Measurements from ENCODE around the gene SURF1.
A peak's percentile ranks its signal among the peaks of the same experiment; 100 is the strongest.
"Not testable (repeated sequence)": the region's sequence is repeated elsewhere in the genome, so short reads cannot be mapped to it uniquely, and the experiment has no call there.

Gene SURF1

DNA sequence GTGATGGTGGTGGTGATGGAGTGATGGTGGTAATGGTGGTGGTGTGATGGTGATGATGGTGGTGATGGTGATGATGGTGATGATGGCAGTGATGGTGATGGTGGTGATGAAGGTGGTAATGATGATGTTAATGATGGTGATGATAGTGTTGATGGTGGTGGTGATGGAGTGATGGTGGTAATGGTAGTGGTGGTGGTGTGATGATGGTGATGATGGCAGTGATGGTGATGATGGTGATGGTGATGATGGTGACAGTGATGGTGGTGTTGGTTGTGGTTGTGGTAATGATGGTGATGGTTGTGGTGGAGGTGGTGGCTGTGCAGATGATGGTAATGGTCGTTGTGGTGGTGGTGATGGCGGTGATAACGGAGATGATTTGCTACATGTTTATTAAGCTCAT is 27.2 kb upstream of the SURF1 start:
- no peak for DNase-seq

DNA sequence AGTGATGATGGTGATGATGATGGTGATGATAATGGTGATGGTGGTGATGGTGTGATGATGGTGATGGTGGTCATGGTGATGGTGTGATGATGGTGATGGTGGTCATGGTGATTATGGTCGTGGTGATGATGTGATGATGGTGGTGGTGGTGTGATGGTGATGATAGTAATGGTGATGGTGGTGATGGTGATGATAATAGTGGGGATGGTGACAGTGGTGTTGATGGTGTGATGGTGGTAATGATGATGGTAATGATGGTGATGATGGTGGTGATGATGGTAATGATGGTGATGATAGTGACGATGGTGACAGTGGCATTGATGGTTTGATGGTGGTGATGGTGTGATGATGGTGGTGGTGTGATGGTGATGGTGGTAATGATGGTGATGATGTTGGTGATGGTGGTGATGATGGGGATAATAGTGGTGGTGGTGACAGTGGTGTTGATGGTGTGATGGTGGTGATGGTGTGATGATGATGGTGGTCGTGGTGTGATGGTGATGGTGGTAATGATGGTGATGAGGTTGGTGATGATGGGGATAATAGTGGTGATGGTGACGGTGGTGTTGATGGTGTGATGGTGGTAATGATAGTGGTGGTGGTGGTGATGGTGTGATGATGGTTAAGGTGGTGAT is 26.3 kb upstream of the SURF1 start:
- DNase-seq = no peak

- no peak for DNase-seq
Observed at GRCh38 chr9:133380734-133381133, 24.4 kb upstream of the SURF1 start.

DNA sequence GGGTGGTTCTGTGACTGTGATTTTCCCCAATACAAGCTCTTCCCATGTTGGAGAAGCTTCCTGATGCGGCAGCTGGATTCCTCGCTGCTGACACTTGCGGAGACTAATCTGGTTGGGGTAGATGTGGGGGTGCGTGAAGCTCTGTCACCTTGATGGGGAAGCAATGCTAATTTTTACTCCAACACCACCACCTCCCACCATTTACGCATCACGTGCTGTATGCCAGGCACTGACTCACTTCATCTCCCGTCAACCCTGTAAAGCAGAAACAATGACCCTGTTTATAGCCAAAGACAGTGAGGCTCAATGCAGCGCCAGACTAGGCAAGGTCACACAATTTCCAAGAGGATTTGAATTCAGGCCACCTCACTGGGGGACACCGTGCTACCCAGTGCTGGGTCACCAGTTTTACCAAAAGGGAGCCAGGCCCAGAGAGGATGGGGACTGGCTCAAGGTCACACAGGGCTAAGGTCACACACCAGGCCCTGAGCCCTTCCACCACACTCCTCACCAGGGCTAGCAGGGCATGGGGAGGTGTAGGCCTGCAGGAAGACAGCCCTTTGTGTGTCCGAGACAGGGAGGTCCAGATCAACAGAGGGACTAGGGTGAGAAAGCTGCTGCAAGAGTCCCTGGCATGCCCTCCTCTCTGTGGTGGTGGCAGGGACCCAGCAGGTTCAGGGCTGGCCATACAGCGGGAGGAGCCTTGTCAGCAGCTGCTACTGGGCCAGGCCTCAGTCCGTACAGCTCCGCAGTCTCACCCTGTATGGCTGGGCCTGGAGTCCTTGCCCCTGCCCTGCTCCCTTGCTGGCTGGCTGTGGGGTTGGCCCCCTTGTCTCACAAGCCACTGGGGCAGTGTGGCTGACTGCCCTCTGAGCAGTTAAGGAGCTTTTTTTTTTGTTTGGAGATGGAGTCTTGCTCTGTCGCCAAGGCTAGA is 23.1 kb upstream of the SURF1 start:
- no peak for DNase-seq

- no peak for DNase-seq
Observed at GRCh38 chr9:133378408-133378962, 22.2 kb upstream of the SURF1 start.

GRCh38 chr9:133377721-133378216 is 21.5 kb upstream of the SURF1 start:
- DNase-seq = no peak

- DNase-seq = not testable (repeated sequence)
Observed at GRCh38 chr9:133377280-133377679, 21.0 kb upstream of the SURF1 start.

DNA sequence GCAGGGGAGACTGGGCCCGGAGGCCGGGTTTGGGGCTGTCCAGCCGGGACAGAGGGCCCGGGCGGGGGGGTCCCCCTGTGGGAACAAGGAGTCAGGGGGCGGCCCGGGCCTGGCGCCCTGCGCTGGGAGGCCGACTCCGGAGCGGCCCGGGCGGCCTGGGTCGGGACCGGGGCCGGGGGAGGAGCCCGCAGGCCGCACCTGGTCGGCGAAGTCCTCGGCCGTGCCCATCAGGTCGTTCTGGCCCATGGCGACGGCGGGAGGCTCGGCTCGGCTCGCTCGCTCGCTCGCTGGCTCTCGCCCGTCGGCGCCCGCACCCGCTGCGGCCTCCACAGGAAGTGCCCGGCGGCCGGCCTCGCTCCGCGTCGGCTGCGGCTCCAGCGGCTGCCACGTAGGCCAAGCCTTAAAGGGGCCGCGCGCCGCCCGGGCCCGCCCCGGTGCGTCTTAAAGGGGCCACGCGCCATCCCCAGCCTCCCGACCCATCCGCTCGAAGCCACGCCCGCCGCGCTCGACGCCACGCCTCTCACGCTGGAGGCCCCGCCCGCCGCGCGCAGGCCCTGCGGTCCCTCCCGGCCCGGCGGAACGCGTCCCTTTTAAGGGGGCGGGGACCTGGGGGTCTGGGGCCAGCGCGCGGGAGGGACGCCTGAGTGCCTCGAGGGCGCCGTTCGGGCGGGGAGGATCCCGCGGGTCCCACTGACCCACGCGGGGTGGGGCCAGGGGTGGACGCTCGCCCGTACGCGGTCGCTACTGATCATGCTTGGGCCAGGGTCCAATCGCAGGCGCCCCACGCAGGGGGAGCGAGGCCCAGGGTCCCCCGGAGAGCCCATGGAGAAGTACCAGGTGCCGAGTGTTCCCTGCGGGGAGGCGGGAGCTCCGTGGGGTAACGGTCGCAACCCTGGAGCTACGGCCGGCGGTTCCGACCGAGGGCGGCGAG is 19.7 kb upstream of the SURF1 start, which contains the start of the genes STKLD1 and SURF4:
STKLD1 (plus strand) TSS at position 643 of the 931 bp plus-strand sequence; CDS start at position 751, 108 bp downstream.
SURF4 (minus strand) TSS at position 337 of the 931 bp plus-strand sequence; CDS start at position 246, 91 bp downstream.
- DNase-seq = peak; percentile 91

- DNase-seq = no peak
Observed at GRCh38 chr9:133375116-133375723, 18.9 kb upstream of the SURF1 start.

DNA sequence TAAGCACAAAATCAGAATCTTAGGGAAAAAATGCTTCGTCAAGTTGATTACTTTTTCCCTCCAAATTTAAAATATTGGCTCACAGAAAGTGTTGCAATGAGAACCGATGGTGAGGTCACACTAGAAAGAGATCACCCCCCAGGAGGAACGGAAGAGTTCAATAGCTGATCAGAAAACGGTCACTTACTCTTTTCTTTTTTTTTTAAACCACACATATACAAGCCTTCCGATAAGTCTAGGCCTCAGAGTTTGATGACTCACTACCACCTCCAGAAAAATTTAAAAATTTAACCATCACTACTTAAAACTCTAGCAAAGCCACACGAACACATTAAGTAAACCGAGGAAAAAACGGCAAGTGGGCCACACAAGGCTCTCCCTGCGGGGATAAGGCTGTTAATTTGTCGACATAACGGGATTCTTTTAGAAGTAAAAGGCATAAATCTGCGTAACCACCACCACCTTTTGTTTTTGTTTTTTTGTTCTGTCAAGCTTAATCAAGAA is 18.4 kb upstream of the SURF1 start:
- peak; percentile 51 for DNase-seq

GRCh38 chr9:133372144-133372543 is 15.9 kb upstream of the SURF1 start:
- no peak for DNase-seq

DNA sequence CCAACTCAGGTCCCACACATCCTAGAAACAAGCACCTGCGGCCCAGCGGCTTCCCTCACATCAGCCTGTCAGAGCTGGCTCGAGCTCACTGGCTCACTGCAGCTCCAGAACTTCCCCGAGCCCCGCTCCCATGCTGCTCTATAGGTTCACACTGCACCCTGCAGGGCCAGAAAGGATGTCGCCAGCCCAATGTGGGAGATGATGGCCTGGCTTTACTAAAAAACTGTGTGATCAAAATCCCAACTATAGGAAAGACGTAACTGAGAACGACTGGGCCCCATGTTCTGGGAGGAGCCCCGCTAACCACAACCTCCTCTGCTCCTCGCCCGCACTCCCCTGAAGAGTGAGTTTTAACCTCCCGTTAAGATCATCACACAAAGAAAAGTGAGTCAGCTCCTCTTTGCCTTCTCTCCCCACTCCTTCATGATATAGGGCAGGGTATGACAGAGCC is 15.0 kb upstream of the SURF1 start:
- DNase-seq = peak; percentile 73

DNA sequence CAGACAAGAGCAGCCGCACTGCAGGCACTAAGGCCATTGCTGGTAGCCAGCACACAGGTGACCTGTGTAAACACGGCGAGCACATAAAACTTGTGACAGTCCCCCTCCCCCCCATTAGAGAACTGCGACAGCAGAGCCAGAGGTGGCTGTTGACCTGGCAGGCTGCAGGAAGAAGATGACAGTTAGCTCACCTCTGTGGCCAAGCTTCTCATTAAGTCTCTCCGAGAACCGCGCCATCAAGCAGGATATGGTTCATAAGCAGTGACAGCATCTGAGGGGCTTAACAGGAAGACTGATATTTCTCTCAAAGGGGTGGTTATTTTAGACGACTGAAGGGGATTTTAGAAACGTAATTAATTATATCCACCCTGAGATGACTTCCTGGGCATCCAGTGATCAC is 14.4 kb upstream of the SURF1 start:
- DNase-seq = peak; percentile 64

DNA sequence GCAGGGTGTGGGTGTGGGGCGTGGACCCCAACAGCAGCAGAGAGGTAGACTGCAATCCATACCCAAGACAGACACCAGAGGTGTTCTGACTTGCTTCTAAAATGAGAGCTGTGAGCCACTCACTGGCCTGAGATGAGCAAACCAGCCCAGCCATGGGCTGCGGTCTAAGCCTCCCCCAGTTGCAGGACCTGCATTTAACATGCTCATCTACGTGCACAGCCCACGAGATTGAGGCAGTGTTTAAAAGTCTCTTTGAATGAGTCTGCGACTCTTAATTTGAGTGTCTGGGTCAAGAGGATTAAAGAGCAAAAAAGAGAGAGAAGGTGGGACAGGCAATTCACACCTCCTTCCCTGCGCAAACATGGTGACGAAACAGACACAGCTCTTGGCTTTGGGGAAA is 13.6 kb upstream of the SURF1 start:
- no peak for DNase-seq

GRCh38 chr9:133369422-133369821 is 13.1 kb upstream of the SURF1 start:
- no peak for DNase-seq

GRCh38 chr9:133368249-133368881 is 12.1 kb upstream of the SURF1 start:
- DNase-seq = no peak

DNA sequence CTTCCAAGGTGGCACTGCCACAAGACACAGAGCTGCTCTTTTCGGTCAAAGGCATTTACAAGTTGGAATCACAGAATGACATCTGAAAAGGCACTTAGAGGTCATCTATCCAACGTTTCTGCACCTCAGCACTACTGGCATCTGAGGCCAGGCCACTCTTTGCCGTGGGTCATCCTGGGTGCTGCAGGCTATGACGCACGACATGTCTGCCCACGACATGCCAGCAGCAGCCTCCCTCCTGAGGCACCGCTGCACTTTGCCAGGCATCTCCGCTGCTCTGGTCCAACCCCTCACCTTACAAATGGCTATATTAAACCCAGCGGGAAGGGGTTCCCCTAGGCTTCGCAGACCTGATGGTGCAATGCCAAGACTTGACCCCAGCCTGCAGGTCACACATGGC is 11.5 kb upstream of the SURF1 start:
- DNase-seq = no peak

DNA sequence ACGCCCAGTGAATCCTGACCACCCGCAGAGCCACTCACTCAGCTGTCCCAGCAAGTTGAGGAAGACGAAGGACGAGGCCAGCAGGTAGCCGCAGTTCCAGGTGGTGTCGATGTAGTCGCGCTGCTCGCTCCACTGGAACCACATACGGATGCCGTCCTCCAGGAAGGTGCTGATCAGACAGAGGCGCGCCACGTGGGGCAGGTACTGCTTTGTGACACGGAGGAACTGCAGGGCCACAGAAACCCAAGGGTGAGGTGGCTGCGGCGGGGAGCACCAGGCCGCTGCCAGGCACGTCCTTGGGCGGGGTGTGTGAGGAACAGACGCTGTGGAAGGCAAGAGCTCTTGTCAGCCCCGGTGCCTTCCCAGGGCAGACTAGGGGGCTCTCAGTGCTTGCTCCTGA is 10.9 kb upstream of the SURF1 start:
- no peak for DNase-seq

- no peak for DNase-seq
Observed at GRCh38 chr9:133366435-133366834, 10.1 kb upstream of the SURF1 start.

DNA sequence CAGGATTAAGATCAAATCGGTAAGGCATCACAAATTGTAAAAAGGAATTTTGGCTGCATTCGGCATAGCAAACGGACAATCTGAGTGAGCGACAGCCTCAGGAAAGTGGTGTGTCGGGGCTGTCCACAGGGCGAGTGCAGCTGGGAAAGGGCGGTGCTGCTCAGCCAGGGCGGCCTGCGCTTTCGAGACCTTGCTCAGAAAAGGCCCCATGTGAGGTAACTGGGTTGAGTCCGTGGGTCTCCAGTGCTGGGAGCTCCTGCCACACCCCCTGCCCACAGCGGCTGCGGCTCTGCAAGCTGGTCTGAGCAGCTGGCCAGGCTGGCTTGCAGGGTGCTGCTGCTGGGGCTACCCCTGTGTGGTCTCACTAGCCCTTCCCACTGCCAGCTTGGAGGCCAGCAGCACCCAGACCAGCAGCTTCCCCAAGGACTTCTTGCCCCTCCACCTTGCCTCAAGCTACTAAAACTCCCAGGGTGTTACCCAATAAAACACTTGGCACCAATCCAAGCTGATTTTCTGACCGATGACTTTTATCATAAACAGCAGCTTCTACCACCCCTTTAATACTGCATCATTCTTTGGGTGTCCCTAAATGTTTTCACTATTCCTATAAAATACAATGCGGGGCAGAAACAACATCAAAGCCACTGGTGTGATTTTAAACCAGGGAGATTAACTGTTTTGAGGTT is 6.2 kb upstream of the SURF1 start:
- no peak for DNase-seq
